ENCODE results near the gene B3GAT1.

Gene B3GAT1

DNA sequence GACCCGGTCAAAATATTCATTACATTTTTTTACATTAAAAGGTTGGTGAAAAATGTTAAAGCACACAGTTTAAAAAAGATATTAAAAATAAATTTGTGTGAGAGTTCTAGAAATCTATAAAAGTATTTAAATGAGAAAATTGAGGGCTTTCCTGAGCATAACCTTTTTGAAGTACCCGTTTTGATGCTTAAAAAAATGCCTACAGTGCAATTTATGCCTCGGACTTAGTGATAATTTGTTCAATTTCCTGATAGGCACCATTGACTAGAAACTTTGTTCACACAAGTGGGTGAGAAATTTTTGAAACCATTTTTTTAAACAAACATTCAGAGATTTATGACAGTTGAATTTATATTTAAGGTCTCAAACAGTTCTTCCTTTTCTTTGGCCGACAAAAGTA, 29.7 kb upstream of the B3GAT1 start:
- no peak for DNase-seq (ENCODE audit: low read depth)

DNA sequence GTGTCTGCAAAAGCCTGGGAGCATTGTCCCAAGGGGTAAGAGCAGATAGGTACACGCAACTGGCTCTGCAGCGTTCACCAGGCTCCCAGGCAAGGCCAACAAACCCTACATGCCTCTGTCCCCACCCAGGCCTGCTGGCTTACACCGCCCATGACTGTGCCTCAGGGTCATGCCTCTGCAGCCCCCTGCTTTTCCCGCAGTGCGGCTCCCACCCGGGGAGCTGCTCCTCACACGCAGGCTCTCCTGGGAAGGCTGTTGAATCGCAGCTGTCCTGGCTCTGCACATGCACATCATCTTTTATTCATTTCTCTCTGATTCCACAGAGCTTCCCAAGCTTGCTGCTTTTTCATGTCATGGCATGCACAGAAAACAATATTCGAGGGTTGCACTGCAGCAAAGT, 29.2 kb upstream of the B3GAT1 start:
- DNase-seq (ENCODE audit: low read depth): no peak

DNA sequence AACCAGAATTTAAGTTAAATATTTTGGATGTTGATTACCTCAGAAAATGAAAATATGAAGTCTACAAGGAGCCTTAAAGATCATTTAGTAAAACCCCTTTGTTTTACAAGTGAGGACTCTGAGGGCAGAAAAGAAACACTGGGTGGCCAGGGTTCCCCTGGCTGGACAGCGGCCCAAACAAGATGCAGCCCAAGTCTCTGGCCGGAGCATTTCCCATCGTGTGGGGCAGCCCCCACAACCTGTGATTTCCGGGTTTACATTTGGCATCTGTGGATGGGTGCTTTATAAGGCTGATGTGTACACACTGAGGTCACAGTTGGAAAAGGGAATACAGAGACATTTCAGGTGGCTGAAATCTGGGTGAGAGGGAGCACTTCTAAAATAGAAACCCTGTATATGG, 28.8 kb upstream of the B3GAT1 start:
- no peak for DNase-seq (ENCODE audit: low read depth)

DNA sequence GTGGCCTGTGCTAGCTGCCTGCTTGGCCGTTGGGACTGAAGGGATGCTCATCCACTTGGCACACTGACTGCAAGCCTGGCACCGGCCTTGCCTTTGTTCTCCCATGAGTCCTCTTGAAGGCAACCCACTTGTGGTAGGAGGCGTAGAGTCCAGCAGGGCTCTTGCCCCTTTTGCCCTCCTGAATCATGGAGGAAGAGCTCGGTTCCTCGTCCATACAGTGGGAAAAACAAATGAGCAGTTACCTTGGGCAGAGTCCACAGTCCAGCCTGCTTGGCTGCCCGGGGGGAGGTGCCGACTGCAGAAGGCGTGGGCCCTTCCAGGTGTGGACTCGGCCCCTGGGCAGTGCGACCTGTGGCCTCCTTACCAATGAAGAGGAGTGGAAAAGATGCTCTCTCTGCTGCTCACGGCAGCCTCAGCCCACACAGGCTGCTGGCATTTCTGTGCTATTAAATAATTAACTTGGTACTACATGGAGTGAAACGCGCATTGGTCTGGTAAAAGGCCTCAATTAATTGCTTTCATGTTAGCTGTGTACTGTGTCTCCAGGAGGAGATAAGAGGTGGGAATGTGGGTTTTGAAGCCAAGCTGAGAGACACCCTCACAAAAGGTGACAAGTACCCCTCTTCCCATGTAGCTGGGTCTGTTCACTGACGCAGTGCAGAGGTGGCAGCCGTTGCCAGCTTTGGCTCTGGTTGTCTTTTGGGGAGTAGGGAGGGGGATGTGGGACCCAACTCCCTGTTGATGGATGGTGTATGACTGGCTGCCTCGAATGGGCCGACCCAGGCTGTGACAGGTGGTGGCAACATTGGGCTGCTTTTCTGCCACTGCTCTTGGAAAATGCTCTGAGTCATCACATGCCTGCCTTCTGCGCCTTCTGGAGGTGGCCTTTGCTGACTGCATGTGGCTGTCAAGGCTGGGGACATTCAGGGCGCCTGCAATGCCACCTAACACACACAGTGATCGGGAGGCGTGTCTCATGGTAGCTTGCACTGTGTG, 26.8 kb upstream of the B3GAT1 start:
- no peak for DNase-seq (ENCODE audit: low read depth)

DNA sequence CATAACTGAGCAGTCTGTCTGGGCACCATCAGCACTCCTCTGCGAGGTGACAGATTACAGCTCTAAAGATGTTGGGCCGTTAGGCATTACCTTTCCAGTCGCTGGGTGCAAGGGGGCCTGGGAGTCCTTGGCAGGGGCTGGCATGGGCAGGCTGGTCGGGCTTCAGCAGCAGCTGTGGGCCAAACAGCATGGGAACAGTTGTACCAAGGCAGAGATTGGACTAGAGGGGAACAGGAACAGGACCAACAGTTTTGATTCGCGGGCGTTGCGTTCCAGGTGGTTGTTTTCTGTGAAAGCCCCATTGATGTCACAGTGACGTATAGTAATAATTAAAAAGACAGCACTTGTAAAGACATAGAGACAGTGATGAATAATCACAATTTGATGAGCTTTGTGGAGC, 25.8 kb upstream of the B3GAT1 start:
- DNase-seq (ENCODE audit: low read depth): no peak

DNA sequence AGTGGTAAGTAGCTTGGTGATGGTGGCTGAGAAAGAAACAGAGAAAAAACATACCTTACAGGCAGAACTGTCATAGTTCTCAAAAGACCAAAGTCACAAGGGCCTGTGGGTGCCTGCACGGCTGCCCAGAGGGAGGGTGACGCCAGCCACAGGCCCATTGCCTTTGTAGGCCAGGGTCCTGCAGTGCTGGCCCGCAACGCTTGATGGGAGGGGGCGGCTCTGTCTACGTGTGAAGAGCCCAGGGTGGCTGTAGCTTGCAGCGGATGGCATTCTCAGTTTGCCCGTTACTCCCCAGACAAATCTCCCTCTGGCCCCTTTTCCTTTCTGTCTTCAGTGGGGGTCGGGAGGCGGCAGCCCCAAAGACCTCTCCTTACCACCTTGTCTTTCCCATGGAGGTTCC, 24.7 kb upstream of the B3GAT1 start:
- no peak for DNase-seq (ENCODE audit: low read depth)

DNA sequence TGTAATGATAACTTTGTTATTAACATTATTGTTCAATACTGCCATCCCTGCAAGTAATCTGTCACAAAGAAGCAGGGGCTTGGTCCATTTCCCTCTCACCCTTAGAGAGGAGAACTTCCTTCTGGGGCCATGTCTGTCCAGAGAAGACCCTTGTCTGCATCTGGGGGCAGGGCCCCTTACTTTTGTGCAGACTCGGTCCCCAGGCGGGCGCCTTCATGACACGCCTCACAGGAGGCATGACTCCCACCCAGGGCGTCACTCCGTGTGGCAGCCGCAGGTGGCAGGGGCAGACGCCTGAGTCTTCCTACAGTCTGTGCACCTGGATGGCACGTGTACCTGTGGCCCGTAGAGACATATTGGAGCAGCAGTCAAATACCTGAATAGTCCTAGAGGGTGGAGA, 21.8 kb upstream of the B3GAT1 start:
- no peak for DNase-seq (ENCODE audit: low read depth)

DNA sequence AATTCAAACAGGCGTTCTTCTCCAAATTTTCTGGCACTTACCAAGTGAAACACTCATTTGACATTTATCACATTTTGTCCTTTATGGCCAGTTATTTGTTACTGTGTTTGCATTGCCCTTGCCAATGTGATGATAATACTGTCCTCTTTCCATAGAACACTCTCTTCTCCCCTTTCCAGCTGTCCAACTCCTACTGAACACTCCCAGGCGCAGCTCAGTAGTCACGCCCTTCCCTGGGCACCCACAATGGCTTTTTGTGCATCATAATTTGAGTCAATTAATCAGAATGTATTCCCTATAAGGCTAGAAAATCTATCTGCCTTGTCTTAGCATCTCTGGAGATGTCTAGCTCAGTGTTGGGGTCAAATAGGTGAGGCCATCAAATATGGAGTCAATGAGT, 21.2 kb upstream of the B3GAT1 start:
- no peak for DNase-seq (ENCODE audit: low read depth)

DNA sequence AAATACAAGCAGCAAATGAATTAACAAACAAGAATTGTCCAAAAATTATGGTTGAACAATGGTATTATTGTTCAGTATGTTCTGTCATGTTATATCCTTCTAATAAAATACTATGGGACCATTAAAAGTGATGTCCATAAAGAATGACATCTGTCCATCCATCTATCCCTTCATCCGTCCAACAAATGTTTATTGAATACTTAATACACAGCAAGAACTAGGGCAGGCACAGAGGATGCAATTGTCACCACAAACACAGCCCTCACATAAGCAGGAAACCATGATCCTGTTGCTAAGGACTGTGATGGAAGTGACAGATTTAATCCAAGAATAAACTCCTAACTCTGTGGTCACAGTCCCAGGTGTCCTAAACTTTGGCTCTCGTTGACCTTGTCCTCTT, 20.7 kb upstream of the B3GAT1 start:
- DNase-seq (ENCODE audit: low read depth): no peak

DNA sequence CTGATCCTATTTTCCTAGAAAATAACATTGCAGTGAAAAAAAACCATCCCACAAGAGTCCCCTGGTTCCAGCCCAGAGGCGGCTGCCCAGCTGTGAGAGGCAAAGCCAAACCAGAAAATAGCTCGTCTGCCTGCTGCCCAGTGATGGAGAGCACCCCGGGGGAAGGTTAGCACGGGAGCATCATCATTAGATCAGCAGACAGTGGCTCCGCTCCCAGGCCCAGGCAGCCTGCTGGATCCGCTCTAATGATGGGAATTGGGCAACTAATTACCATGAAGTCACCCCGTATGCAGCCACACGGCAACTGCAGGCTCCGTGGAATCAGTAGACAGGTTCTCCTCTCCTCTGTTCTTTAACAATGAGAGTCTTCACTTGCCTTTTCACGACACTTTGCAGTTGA, 17.1 kb upstream of the B3GAT1 start:
- DNase-seq (ENCODE audit: low read depth): no peak

DNA sequence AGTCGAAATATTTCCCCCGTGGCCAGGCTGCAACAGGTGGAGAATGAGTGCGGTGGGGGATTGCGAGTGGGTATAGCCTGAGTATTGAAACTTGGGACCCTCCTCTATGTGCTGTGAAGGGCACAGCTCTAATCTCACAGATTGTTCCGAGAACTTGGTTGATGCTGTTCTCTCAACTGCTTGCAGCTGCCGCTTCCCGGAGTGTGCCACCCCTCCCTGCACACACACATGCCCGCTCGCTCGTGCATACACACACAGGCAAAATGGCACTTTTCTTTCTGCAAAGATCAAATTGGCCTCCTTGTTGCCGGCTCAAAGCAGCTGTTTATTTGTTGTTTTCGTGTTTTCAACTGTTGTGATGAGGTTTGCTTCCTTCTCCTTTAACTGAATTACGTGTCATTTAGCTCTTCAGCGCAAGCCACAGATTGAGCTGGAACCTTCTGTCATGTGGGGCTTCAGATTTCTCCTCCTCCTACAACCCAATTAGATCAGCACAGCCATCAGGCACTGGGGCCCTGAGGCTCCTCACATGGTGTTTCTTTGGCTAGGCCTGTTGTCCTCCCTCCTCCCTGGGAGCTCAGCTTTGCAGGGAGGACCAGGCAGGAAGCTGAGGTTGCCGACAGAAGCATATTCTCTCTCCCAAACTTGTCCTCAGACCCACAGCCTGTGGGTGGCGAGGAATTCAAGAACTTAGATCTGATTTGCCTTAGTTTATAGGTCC, 13.9 kb upstream of the B3GAT1 start:
- no peak for DNase-seq (ENCODE audit: low read depth)

DNA sequence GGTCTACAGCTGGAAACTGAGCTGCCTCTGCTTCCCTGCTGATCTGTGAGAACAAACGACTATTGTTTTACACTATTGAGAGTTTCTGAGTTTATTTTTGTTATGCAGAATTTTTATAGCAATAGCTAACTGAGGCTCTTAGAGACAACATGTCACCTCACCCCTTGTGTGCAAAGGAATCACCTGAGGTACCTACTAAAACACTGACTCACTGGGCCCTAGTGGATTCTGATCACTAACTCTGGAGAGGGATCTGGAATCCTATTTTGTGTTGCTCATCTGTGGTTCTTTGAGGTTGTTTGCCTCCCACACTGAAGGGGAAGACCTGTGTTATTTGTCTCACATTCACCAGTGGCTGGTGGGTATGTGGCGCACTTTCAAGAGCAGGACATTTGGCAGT, 13.4 kb upstream of the B3GAT1 start:
- no peak for DNase-seq (ENCODE audit: low read depth)

DNA sequence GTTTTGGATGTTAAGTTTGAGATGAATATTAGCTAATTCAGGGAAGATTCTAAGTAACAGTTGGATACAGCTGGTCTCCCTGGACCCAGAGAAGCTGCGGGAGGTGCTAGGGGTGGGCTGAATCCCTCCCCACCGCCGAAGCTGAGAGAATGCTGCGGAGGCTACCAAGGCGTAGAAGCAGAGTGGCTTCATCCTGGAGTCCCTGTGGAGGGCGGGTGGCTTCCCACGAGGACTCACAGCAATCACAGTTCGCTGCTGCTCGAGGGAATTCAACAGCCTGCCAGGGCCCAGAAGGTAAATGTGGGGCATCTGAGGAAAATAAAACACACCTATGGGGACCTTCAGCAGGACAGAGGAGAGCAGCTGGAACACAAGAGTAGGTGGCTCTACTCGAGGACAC, 11.1 kb upstream of the B3GAT1 start:
- DNase-seq (ENCODE audit: low read depth): no peak

DNA sequence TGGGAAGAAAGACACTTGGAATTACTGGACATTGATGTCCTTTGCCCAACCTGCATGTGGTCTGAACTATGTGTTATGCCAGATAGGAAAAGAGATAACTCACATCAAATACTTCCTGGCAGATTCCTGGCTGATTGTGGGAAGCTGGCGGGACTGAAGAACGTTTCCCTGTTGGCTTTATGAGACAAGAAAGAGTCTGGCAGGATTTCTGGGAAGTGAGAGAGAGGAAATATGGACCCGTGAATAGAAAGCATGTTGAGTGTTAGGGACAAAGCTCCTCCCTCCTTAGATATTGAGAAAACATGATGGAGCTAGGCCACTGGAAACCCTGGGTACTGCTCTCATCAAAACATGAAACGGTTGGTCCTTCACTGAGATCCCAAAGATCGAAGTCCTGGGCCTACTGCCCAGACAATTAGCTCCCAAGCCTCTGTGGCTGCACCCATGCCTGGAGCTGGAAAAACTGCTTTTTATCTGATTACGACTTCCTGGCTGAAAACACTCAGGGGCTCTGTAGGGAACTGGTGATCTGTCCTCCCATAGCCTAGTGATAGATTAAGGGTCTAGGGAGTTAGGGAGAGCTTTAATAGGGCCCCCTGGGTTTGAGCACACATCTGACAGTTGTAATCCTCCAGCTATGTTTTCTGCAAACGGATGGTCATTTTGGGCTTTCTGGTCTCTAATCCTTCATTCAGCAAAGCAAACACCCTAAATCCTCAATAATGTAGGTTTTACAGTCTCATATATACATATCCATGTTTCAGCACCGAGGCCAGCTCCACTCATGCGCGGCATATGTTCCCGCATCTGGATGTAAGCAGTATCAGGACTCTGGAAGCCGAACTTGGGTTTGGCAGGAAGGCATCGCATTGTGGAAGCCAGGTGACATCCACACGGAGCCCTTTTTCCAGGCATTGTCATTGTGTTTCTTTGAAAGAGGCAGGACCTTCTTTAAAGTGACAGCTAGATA, 6.1 kb upstream of the B3GAT1 start:
- no peak for DNase-seq (ENCODE audit: low read depth)

DNA sequence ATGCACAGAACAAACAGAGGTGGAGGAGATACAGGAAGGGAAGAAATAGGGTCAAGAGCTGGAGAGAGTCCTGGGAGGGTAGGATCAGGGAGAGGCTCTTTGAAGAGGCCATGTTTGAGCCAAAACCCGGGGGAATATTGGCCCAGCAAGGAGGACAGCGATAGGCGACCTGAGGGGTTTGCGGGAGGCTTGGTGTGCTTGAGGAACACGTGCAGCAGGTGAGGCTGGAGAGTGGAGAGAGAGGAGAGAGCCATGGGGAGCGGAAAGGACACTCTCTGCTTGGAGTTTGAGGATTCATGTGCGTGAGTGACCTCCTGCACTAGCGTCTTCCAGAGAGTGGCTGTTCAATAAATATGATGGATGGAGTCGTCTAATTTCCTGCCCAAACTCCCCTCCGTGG, 4.7 kb upstream of the B3GAT1 start:
- DNase-seq (ENCODE audit: low read depth): no peak

DNA sequence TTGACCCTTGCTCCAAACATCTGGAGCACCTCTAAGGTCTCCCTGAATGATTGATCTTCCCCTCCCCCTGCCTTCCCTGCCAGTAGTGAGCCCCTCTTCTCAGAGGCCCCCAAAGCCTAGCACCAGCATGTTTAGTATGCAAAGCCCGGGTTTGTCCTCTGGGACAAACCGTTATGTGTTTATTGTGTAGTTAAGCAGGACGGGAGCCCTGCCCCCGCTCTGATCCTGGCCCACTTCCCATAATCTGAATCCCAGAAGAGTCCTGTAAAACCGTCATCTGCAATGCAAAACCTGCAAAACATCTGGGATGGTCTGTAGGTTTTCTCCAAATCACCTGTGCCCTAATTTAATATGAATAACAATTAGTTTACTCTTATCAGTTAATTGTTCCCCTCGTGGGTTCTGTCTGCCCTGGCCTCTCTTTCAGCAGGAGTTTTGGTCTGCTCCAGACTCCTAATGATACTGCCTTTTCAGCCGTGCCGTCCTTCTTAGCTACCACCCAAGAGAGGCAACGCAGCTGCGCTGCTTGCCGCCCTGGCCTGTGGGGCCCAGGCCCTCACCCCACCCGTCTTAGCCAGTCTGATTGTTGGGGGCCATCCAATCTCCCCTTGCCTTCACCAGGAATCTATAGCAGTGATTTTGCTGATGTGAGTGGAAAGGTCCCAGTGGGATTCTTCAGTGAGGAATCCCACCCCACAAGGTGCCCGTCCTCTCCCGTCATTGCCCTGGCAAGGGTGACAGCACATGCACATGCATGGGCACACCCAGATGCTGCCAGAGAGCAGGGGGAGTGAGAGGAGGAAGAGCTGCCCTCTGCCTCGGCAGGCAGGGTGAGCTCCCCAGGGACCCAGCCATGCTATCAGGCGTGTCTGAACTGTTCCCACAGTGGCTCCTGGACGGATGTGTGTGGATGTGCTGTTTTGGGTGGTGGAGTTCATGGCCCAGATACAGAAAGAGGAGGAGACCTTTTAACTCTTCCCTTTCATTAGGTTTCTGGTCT, 3.0 kb upstream of the B3GAT1 start:
- no peak for DNase-seq (ENCODE audit: low read depth)

DNA sequence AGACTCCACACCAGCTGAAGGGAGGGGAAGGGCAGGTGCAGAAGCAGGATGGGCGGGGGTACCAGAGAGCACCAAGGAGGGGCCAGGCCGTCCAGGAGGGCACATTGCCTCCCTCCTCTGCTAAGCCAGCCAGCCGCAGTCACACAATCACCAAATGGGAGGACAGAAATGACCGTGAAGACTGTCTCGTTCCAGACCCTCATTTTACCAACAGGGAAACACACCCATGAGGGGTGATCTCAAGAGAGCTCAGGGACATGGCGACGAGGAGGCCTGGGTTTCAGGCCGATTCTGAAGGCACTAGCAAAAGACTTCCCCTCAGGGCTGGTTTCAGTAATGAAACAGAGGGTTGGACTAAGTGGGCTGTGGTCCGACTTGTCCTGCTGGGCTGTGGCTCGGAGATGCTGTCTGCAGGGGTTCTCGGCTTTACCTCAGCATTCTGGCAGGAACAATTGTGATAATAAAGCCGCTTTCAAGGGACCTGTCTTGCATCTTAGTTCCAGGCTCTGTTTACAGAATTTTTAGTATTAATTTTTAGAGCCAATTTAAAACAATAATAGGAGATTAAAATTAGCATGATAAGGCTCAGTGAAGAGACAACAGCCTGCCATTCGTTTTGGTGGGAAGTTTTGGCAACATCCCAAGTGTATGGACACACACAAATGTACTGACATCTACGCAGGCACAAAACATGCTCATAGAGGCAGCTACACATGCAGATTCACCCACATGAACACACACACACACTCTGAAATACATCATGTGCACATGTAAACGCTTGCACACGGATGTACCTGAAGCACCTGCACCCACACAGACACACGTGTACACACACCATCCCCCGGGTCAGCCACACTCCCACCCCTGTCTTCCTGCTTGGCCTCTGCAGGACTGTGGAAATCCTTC, 2.0 kb upstream of the B3GAT1 start:
- DNase-seq (ENCODE audit: low read depth): no peak

DNA sequence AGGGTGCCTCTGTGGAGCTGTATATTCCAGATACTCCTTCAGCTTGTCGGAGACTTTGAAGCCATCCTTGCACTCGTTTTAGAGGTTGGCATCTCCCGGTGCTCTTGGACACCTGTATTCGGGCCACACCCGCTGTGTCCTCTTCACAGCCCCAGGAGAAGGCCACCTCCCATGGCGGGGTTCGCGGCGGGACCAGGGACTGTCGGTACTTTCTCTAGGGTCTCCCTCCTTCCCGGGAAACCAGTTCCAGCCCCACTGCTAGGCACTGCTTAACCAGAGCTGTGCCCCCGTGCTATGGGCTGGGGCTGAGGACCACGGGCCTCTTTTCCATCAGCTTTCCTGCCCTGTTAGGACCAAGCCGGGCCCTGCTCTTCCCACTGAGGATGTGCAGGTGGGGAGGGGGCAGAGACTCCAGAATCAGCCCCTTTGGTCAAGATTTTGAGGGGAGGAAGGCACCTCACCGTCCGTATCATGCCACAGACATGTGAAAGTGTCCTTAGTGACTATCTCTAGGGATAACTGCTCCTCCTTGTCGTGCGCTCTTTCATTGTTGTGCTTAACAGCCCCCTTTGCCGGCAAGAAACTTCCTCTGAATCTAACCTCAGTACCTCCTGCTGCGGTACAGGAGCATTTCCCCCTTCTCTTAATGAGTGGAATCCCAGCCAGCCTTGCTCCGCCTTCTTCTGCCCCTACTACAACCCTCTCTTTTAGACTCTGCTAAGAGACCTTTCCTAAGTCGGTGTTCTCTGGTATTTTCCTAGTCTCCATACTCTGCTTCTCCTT, 1.2 kb upstream of the B3GAT1 start:
- DNase-seq (ENCODE audit: low read depth): no peak

DNA sequence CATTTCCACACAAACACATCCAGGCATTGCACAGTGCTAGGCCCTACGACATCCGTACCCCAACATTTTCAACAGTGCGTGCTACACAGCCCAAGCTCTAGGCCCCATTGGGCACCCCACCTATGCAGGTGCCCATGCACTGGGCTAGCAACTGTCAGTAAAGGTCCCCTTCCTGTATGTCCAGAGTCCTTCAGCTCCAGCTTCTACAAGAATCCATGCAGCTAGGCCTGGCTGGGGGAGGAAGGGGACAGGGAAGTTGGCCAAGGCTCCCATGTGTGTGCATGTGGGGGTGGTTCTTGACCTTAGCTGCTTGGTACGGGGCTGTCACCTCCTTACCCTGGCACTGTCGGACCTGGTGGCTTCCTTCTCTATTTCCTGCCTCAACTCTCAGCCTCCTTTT, 1.3 kb downstream of the B3GAT1 start:
- no peak for DNase-seq (ENCODE audit: low read depth)

Measured in stimulated activated CD8-positive, alpha-beta memory T cell treated with anti-CD3 and anti-CD28 coated beads, Interleukin-12 subunit alpha, Interleukin-12 subunit beta, amount 100 ng/mL, for 4 hours (primary cell).